ENCODE measurements around the gene PAQR8.
"Not testable (repeated sequence)": the region's sequence is repeated elsewhere in the genome, so short reads cannot be mapped to it uniquely, and the experiment has no call there.

PAQR8 gene

DNA sequence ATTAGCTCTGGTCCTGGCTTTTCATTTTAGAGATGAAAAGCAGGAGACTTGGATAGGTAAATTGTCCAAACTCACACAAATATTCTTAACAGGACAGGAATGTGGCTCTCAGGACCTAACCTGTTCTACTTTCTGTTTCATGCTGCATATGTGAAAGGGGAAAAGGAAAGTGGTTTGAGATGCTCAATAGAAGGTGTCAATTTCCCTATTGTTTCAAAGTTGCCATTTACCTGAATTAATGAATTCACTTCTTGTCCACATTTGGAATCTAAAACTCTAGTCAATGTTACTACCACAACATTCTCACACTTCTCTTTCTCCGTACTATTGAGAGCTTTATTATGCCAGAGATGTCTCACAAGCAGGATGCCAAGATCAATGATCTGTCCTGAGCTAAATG, 53.4 kb downstream of the PAQR8 start:
- DNase-seq: no peak

GRCh38 chr6:52415917-52416628, 54.1 kb downstream of the PAQR8 start:
- no peak for DNase-seq

DNA sequence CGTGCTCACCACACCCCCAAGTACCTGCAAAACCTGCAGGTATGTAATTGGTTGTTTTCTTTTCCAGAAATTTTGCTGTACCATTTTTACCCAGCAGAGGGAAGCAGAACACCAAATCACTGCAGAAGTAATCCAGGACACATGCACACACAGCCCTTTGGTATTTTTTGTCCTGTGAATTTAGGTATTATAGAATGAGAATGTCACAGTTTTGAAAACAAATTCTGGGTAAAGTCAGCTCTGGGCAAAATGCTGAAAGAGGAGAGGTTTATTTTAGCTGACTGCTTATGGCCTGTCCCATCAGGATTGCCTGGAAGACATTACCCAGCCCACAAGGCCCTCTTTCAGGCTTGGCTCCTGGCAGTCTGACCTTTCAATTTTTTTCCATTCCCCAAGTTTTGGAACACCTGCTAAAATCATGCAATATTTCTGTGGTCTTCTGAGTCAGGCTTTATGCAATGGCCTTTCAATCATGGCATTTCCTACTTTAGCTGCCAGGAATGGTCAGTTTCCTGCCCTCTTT, 54.7 kb downstream of the PAQR8 start:
- no peak for DNase-seq

DNA sequence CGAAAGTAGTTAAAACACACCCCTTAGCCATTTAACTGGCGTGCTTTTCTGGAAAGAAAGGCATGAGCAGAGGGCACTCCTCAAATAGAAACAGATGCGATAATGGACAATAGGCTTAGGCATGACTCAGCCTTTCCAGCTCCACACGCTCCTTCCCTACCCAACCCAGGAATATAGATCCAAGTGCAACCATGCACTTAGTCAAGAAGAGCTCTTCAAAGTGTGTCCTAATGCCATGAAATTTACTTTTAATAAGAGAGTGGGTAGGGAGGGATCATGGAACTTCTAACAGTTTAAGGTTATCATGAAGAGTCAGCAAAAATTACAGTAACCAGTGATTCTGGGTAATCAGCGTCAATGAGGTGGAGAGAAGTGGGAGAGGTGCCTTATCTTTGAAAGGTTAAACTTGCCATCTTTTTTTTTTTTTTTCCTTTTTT, 55.7 kb downstream of the PAQR8 start:
- no peak for DNase-seq

DNA sequence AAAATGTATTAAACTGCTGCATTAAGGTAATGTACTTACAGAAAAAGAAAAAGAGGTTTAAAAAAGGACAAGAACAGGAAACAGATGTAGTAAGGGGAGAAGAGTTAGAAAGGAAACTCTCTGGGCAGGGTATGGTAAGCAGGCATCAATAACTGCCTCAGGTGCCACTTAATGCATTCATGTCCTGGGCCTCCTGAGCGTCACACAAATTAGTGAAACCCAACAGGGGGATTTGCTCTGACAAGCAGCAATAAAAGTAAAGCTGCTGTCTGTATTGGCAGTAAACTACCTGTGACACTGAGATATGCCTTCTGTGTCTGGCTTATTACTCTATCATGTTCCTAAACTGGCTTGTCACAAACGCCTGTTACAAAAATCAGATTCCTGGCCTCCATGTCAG, 56.7 kb downstream of the PAQR8 start:
- no peak for DNase-seq

GRCh38 chr6:52419809-52420667, 58.1 kb downstream of the PAQR8 start, which contains the start of gene EFHC1:
Gene EFHC1 (plus strand): TSS chr6:52420342. CDS start chr6:52420411, 69 bp downstream.
- peak; percentile 99 for DNase-seq

DNA sequence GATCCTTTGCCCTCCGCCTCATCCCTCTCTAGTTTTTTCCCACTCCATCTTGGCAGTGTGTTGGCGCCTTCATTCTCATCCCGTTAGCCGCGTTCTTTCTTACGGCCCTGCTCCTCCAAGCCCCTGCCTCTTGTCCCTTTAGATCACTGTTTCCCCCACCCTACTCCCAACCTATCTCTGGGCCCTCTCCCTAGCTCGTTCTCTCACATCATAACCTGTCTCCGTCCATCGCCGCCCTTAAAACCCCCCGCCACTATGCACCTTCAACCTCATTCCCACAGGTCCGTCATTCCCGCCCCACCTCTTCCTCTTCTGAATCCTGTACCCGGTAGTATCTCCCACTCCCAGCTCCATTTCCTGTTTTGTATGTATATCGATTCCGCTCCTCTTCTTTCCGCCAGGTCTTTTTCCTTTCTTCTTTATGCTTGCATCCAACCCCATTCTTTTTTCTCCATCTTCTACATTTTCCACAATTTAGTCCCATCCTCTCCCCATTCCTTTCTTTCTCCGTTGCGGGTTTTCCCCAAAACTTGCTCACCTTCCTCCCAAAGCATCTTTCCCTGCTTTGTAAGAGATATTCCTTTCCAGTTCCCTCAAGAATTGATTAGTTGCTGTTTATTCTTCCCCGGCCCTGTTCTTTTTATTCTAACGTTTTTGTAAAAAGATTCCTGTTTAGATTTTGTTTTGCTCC, 58.9 kb downstream of the PAQR8 start:
- no peak for DNase-seq

GRCh38 chr6:52422156-52422555, 60.2 kb downstream of the PAQR8 start:
- no peak for DNase-seq

- DNase-seq: no peak
Measured at GRCh38 chr6:52423448-52423847, 61.5 kb downstream of the PAQR8 start.

- no peak for DNase-seq
Measured at GRCh38 chr6:52423971-52424381, 62.0 kb downstream of the PAQR8 start.

DNA sequence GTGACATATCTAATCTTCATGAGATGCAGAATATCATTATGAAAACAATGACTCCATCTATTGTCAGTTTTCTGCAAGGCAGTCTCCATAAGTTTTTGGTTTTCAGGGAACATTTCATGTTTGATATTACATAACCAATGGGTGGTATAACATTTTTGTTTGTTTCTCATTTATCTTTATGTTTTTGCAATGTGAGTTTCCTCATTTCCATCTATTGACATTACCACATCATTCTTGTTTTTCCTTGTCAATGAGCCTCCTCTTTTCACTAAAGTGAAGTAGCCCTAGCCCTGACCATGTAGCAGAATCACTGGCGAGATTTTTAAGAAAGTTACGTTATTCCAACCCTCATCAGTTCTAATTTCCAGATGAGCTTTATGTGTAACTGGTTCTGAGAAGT, 62.6 kb downstream of the PAQR8 start:
- DNase-seq: no peak

- no peak for DNase-seq
Measured at GRCh38 chr6:52426667-52427066, 64.7 kb downstream of the PAQR8 start.

- not testable (repeated sequence) for DNase-seq
Measured at GRCh38 chr6:52433294-52433693, 71.3 kb downstream of the PAQR8 start.

GRCh38 chr6:52435345-52435744, 73.4 kb downstream of the PAQR8 start:
- DNase-seq: no peak

DNA sequence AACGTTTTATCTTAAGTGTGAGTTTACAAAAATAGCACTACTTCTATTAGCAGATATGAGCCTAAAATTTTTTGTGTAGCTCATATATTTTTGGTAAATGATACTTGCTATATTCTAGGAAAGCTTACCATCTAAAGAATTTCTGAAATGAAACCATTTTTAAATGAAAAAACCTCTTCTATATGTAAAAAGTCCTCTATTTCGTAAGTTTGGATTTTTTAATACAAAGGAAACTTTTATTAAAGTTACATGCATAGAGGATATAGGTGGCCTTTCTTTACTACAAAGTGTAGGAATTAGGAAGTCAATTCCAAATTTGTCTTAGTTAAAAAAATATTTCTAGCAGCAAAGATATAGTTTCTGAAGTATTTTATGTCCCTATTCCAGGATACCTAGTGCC, 77.0 kb downstream of the PAQR8 start:
- no peak for DNase-seq

DNA sequence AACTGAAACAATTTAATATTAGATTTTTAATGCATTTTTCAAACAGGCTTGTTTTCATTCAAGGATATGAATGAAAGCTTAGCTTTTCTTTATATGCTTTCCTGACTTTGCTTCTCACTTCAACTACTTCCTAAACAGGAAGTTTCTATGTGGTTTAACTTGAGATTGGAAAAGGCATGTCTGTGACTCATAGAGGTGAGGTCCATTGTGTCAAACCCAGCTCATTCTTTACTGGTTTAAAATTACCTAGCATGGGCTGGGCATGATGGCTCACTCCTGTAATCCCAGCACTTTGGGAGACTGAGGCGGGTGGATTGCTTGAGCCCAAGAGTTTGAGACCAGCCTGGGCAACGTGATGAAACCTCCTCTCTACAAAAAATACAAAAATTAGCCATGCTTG, 92.6 kb downstream of the PAQR8 start:
- no peak for DNase-seq

DNA sequence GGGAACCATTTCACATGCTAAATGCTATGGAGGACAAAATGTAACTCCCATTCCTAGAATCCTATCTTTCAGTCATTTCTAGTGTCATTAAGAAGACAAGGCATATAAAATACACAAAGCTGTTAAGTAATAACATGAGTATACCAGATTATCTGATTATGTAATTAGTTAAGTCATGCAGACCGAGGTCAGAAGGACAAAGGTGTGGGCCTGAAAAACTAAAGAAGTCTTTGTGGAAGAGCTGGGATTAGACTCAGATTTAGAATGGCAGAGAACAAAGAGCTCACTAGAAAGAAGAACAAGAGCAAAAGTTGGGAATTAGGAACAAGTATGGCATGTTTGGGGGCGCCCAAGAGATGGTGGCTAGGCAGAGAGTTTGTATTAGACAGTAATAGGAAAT, 95.1 kb downstream of the PAQR8 start:
- no peak for DNase-seq

Data from stimulated activated CD8-positive, alpha-beta memory T cell treated with anti-CD3 and anti-CD28 coated beads, Interleukin-4, amount 100 ng/mL, for 48 hours (primary cell).